Panc1 (cell line): ENCODE results near the gene SLC9A9. TPM values are rescaled to one million over a fixed set of nuclear protein-coding genes. Genes with fewer than 3 reads are reported as not detected.

Source experiments
- ATAC-seq: fragments of 200-7000 bp; cut with Tn5 transposase; 2 replicates; pipeline ENCODE4 v1.9.1; 2020; ENCODE audit warnings: mild to moderate bottlenecking, moderate library complexity
- BruUV-seq: library from RNA; stranded (reverse); fragments of 400-500 nt; replicated peaks from 2 replicates; lab custom pipeline; 2021; lab: Mats Ljungman, UMichigan
- CTCF ChIA-PET: fragments of 300-600 bp; sonication (Branson Sonifier 250); formaldehyde crosslinking; loops from one replicate; lab custom pipeline; 2022; ENCODE audit warnings: antibody characterized with exemption; lab: Charles Lee
- POLR2A ChIA-PET: fragments of 300-600 bp; sonication (Branson Sonifier 250); formaldehyde crosslinking; loops from one replicate; lab custom pipeline; 2022; ENCODE audit warnings: antibody characterized with exemption; lab: Charles Lee
- DNase-seq: peaks from one replicate; pipeline ENCODE4 v3.0.0-alpha.2; 2010; ENCODE audit warnings: low read depth, low spot score
- H3K27ac ChIP-seq: 2 replicates; pipeline ENCODE4 v1.5.1; 2011; ENCODE audit warnings: mild to moderate bottlenecking, low read length, inconsistent platforms
- H3K27me3 ChIP-seq: fragments of 200-500 bp; sonication (Bioruptor generic); 2 replicates; pipeline ENCODE4 v1.6.0; 2014; ENCODE audit warnings: low read length, inconsistent platforms; ENCODE audit not compliant: control insufficient read depth, insufficient read depth
- H3K36me3 ChIP-seq: fragments of 200-500 bp; sonication (Bioruptor generic); 2 replicates; pipeline ENCODE4 v1.5.1; 2014; ENCODE audit warnings: inconsistent platforms, mild to moderate bottlenecking, low read length, moderate library complexity; ENCODE audit not compliant: control insufficient read depth, insufficient read depth
- H3K4me1 ChIP-seq: 2 replicates; pipeline ENCODE4 v1.5.1; 2011; ENCODE audit warnings: inconsistent platforms, mild to moderate bottlenecking, low read length, moderate library complexity; ENCODE audit not compliant: control insufficient read depth, insufficient read depth
- H3K4me3 ChIP-seq, 2 experiments: 2 replicates each; pipeline ENCODE4 v1.5.1; 2011 to 2012; ENCODE audit warnings: low read depth in 2 of 2, low read length in 2 of 2, mild to moderate bottlenecking in 2 of 2, inconsistent platforms in 1 of 2, moderate library complexity in 1 of 2
- H3K9me3 ChIP-seq: fragments of 200-500 bp; sonication (Bioruptor generic); 2 replicates; pipeline ENCODE4 v1.5.1; 2014; ENCODE audit warnings: low read depth, mild to moderate bottlenecking, inconsistent platforms, low read length, moderate library complexity; ENCODE audit not compliant: control insufficient read depth, insufficient read depth
- POLR2AphosphoS5 ChIP-seq: IDR thresholded peaks from 2 replicates; pipeline ENCODE4 v1.6.1; 2012; ENCODE audit warnings: mild to moderate bottlenecking, low read depth, low read length, moderate library complexity
- SIN3A ChIP-seq: IDR thresholded peaks from 2 replicates; pipeline ENCODE4 v1.6.1; 2012; ENCODE audit warnings: low read depth, mild to moderate bottlenecking, low read length, moderate library complexity, borderline replicate concordance; ENCODE audit not compliant: insufficient read depth
- TCF7L2 ChIP-seq: IDR thresholded peaks from 2 replicates; pipeline ENCODE4 v1.6.1; 2011; ENCODE audit warnings: mild to moderate bottlenecking, low read depth, low read length, inconsistent platforms
- in situ Hi-C: cut with HindIII; loops from 2 replicates; pipeline ENCODE4 v1.10.0; 2016; ENCODE audit warnings: low sequenced_read_pairs, low pct_unique_long_range_greater_than_20kb
- intact Hi-C: fragments of 100-400 bp; cut with micrococcal nuclease; formaldehyde crosslinking; loops from one replicate; pipeline ENCODE4 v1.10.0; 2022; ENCODE audit not compliant: unreplicated experiment
- total RNA-seq: library from RNA; stranded (reverse); gene quantifications from one replicate; pipeline ENCODE4 v1.2.1, GENCODE V29; 2021; ENCODE audit not compliant: unreplicated experiment
- TF ChIP-seq, protein P1 (sequence below): fragments of 450-650 bp; IDR thresholded peaks from 2 replicates; pipeline ENCODE4 v1.5.1; 2017; ENCODE audit warnings: mild to moderate bottlenecking
- TF ChIP-seq, protein P2 (sequence below), 2 experiments: IDR thresholded peaks; 2 replicates each; pipeline ENCODE4 v1.6.1; 2011 to 2012; ENCODE audit warnings: low read depth in 2 of 2, control low read depth in 1 of 2, low read length in 1 of 2, mild to moderate bottlenecking in 1 of 2, moderate library complexity in 1 of 2; ENCODE audit not compliant: insufficient read depth in 1 of 2

SLC9A9 gene
- total RNA-seq, 1 experiment from 2014 or later = not detected

DNA sequence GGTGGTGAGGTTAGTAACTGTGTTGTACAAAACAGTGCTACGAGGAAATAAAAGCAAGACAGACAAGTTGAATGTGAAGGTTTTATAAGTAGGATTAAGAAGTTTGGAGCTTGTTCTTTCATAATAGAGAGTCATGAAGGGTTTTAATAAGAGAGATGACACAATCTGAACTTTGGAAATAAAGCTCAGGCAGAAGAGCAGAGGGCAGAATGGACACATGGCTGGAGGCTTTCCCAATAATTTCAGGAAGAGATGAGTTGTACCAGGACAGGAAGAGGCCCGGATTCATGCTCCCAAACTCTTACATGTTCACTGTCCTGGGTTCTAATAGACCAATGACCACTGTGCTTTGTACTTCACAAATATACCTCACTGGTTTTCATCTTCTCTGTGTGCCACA is 194.8 kb downstream of the SLC9A9 start:
- CTCF ChIA-PET = no interaction called here

DNA sequence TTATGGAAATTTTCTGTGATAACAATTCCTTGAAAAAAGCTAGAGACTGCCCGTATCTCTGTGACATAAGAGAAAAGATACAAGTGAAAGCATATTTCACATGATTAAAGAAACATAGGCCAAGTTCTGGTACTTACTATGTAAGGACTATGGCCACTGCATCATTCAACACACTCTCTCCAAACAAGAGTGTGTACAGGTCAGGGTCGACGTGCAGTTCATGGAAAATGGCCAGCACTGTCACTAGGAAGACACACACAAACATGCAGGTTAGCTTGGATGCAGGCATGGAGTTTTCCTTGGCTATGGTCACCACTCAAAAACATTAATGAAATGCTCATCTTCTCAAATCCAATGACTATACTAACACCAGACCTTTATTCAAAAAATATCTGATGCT is 196.2 kb downstream of the SLC9A9 start:
- Histone ChIP-seq H3K27me3 (0 out of 2 replicates have a peak, but pooled peaks cover 2% of the 10 kb centered on the region), H3K4me1 (no peaks in the 10 kb centered on the region), H3K27ac (no peak overlapping the region), H3K9me3 (no peaks in the 10 kb centered on the region), H3K36me3 (no peaks in the 10 kb centered on the region), H3K4me3 (no peak overlapping the region)
- no TSS peak for BruUV-seq
- no peak for ATAC-seq
- ChIA-PET CTCF (no interaction called here), POLR2A (no interaction called here)
- in situ Hi-C loops = no loop called here
- DNase-seq = no peak
- TF ChIP-seq, protein P1, sequence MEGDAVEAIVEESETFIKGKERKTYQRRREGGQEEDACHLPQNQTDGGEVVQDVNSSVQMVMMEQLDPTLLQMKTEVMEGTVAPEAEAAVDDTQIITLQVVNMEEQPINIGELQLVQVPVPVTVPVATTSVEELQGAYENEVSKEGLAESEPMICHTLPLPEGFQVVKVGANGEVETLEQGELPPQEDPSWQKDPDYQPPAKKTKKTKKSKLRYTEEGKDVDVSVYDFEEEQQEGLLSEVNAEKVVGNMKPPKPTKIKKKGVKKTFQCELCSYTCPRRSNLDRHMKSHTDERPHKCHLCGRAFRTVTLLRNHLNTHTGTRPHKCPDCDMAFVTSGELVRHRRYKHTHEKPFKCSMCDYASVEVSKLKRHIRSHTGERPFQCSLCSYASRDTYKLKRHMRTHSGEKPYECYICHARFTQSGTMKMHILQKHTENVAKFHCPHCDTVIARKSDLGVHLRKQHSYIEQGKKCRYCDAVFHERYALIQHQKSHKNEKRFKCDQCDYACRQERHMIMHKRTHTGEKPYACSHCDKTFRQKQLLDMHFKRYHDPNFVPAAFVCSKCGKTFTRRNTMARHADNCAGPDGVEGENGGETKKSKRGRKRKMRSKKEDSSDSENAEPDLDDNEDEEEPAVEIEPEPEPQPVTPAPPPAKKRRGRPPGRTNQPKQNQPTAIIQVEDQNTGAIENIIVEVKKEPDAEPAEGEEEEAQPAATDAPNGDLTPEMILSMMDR = no peak
- TF ChIP-seq POLR2AphosphoS5 (no peak), SIN3A (no peak), TCF7L2 (no peak)
- TF ChIP-seq, protein P2, sequence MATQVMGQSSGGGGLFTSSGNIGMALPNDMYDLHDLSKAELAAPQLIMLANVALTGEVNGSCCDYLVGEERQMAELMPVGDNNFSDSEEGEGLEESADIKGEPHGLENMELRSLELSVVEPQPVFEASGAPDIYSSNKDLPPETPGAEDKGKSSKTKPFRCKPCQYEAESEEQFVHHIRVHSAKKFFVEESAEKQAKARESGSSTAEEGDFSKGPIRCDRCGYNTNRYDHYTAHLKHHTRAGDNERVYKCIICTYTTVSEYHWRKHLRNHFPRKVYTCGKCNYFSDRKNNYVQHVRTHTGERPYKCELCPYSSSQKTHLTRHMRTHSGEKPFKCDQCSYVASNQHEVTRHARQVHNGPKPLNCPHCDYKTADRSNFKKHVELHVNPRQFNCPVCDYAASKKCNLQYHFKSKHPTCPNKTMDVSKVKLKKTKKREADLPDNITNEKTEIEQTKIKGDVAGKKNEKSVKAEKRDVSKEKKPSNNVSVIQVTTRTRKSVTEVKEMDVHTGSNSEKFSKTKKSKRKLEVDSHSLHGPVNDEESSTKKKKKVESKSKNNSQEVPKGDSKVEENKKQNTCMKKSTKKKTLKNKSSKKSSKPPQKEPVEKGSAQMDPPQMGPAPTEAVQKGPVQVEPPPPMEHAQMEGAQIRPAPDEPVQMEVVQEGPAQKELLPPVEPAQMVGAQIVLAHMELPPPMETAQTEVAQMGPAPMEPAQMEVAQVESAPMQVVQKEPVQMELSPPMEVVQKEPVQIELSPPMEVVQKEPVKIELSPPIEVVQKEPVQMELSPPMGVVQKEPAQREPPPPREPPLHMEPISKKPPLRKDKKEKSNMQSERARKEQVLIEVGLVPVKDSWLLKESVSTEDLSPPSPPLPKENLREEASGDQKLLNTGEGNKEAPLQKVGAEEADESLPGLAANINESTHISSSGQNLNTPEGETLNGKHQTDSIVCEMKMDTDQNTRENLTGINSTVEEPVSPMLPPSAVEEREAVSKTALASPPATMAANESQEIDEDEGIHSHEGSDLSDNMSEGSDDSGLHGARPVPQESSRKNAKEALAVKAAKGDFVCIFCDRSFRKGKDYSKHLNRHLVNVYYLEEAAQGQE (IDR thresholded peaks at IDR 0.05; ENCODE audit: insufficient read depth in 1 of 2, low read depth in 2 of 2, low read length in 1 of 2) = no peak
- intact Hi-C loops = no loop called here

More for the DNA sequence above, 194.8 kb downstream of the SLC9A9 start:
- ATAC-seq (no peak), DNase-seq (no peak)
- in situ Hi-C loops = no loop called here
- no TSS peak for BruUV-seq
- H3K36me3 ChIP-seq = no peaks in the 10 kb centered on the region
- H3K9me3 ChIP-seq = no peaks in the 10 kb centered on the region
- POLR2A ChIA-PET = no interaction called here
- H3K4me3 ChIP-seq = no peak overlapping the region
- intact Hi-C loops = no loop called here
- no peak overlapping the region for H3K27ac ChIP-seq
- H3K4me1 ChIP-seq = no peaks in the 10 kb centered on the region
- H3K27me3 ChIP-seq = 0 out of 2 replicates have a peak, but pooled peaks cover 2% of the 10 kb centered on the region
- TF ChIP-seq TCF7L2 = no peak
- TF ChIP-seq SIN3A = no peak
- TF ChIP-seq, protein P2 (IDR thresholded peaks at IDR 0.05; ENCODE audit: insufficient read depth in 1 of 2, low read depth in 2 of 2, low read length in 1 of 2) = no peak
- TF ChIP-seq, protein P1 = no peak
- no peak for TF ChIP-seq POLR2AphosphoS5
